CD4-positive, alpha-beta T cell treated with Interleukin-15 for 1 hour (primary cell): ENCODE measurements around the gene FEZF1.

Experiments used
- DNase-seq: peaks from one replicate; pipeline ENCODE4 v3.0.0-alpha.2; 2020

The FEZF1 gene

GRCh38 chr7:122304319-122304975, at the start of gene FEZF1:
FEZF1 (minus strand) TSS chr7:122304750; CDS start chr7:122304437, 313 bp downstream.
- DNase-seq, result no peak

GRCh38 chr7:122352454-122352853, 47.9 kb upstream of the FEZF1 start:
- DNase-seq, result no peak

GRCh38 chr7:122350701-122351100, 46.2 kb upstream of the FEZF1 start:
- DNase-seq, result no peak

GRCh38 chr7:122344303-122344620, 39.7 kb upstream of the FEZF1 start:
- DNase-seq, result no peak

GRCh38 chr7:122343601-122344302, 39.2 kb upstream of the FEZF1 start:
- no peak for DNase-seq

GRCh38 chr7:122340427-122340826, 35.9 kb upstream of the FEZF1 start:
- no peak for DNase-seq

GRCh38 chr7:122339145-122339904, 34.8 kb upstream of the FEZF1 start:
- no peak for DNase-seq

GRCh38 chr7:122337011-122337410, 32.5 kb upstream of the FEZF1 start:
- DNase-seq, result no peak

GRCh38 chr7:122329145-122329802, 24.7 kb upstream of the FEZF1 start:
- DNase-seq, result no peak

GRCh38 chr7:122327969-122328368, 23.4 kb upstream of the FEZF1 start:
- DNase-seq, result no peak

GRCh38 chr7:122316467-122317388, 12.2 kb upstream of the FEZF1 start:
- DNase-seq, result no peak

- no peak for DNase-seq
These were observed 11.2 kb upstream of the FEZF1 start for GRCh38 chr7:122315507-122316466.

GRCh38 chr7:122314284-122314683, 9.7 kb upstream of the FEZF1 start:
- DNase-seq, result no peak

GRCh38 chr7:122312789-122313188, 8.2 kb upstream of the FEZF1 start:
- DNase-seq, result no peak

- DNase-seq, result no peak
These were observed 7.3 kb upstream of the FEZF1 start for GRCh38 chr7:122311734-122312450.

- DNase-seq, result no peak
These were observed 6.6 kb upstream of the FEZF1 start for GRCh38 chr7:122311050-122311700.

- no peak for DNase-seq
These were observed 5.8 kb upstream of the FEZF1 start for GRCh38 chr7:122310119-122311021.

- no peak for DNase-seq
These were observed 4.9 kb upstream of the FEZF1 start for GRCh38 chr7:122309421-122309820.

- DNase-seq, result no peak
These were observed 2.7 kb upstream of the FEZF1 start for GRCh38 chr7:122307228-122307621.
